GM23338 (cell line): ENCODE results near the gene CCDC30.

ENCODE experiments used
- CREB1 ChIP-seq: fragments of 250-450 bp; sonication (Bioruptor Pico); IDR thresholded peaks from 2 replicates; pipeline ENCODE4 v1.5.0; 2020; ENCODE audit warnings: low read depth, mild to moderate bottlenecking, moderate library complexity
- CTCF ChIP-seq, 2 experiments: fragments of 200-600 bp in 1 of 2; sonication (generic) in 1 of 2; conservative IDR thresholded peaks; 2 replicates each; pipeline versions ENCODE4 v1.5.1 to v1.6.1; 2016 to 2017; ENCODE audit warnings: antibody characterized with exemption in 2 of 2, low read depth in 2 of 2, mild to moderate bottlenecking in 2 of 2, moderate library complexity in 1 of 2
- ETS1 ChIP-seq: IDR thresholded peaks from 2 replicates; pipeline ENCODE4 v1.6.1; 2016; ENCODE audit warnings: antibody characterized with exemption
- EZH2 ChIP-seq: fragments of 200-600 bp; sonication (generic); IDR thresholded peaks from one replicate; pipeline ENCODE4 v1.8.0; 2017; ENCODE audit warnings: antibody characterized with exemption, mild to moderate bottlenecking, low read depth; ENCODE audit not compliant: unreplicated experiment
- EZH2phosphoT487 ChIP-seq: fragments of 200-600 bp; sonication (generic); IDR thresholded peaks from one replicate; pipeline ENCODE4 v1.8.1; 2018; ENCODE audit warnings: antibody characterized with exemption; ENCODE audit not compliant: unreplicated experiment
- JUNB ChIP-seq: IDR thresholded peaks from one replicate; pipeline ENCODE4 v1.6.1; 2016; ENCODE audit warnings: antibody characterized with exemption; ENCODE audit not compliant: unreplicated experiment
- NANOG ChIP-seq: IDR thresholded peaks from 2 replicates; pipeline ENCODE4 v1.6.1; 2016; ENCODE audit warnings: antibody characterized with exemption, borderline replicate concordance
- POLR2AphosphoS5 ChIP-seq: IDR thresholded peaks from 2 replicates; pipeline ENCODE4 v1.6.1; 2016; ENCODE audit warnings: antibody characterized with exemption, low read depth
- REST ChIP-seq: IDR thresholded peaks from one replicate; pipeline ENCODE4 v1.6.1; 2018; ENCODE audit warnings: antibody characterized with exemption; ENCODE audit not compliant: unreplicated experiment
- STAT1 ChIP-seq: IDR thresholded peaks from one replicate; pipeline ENCODE4 v1.6.1; 2016; ENCODE audit warnings: antibody characterized with exemption; ENCODE audit not compliant: unreplicated experiment
- ZNF331 ChIP-seq: fragments of 250-450 bp; sonication (Bioruptor Pico); IDR thresholded peaks from 2 replicates; pipeline ENCODE4 v1.5.0; 2020; ENCODE audit warnings: low read depth, mild to moderate bottlenecking, moderate library complexity
- ZNF462 ChIP-seq: fragments of 250-450 bp; sonication (Bioruptor Pico); IDR thresholded peaks from 2 replicates; pipeline ENCODE4 v1.5.0; 2020; ENCODE audit warnings: mild to moderate bottlenecking, moderate library complexity

- TF ChIP-seq EZH2 (no peak), CTCF (conservative IDR thresholded peaks at IDR 0.05; ENCODE audit: low read depth in 2 of 2) (no peak), CREB1 (CRISPR knock-in tag) (no peak), EZH2phosphoT487 (no peak), REST (no peak), ZNF331 (CRISPR knock-in tag) (no peak), JUNB (no peak), POLR2AphosphoS5 (no peak), STAT1 (no peak), NANOG (no peak), ETS1 (no peak), ZNF462 (CRISPR knock-in tag) (no peak)
These were observed 31.6 kb upstream of the CCDC30 start for GRCh38 chr1:42431514-42431913.
